GM19395 (cell line): ENCODE data around the gene ADAMTS2.

Source experiments
- ATAC-seq: cut with Tn5 transposase; IDR thresholded peaks from one replicate; pipeline ENCODE4 v1.9.1; 2021; ENCODE audit warnings: mild to moderate bottlenecking, moderate library complexity; ENCODE audit not compliant: unreplicated experiment

The ADAMTS2 gene

GRCh38 chr5:179345433-179346321 is at the start of gene ADAMTS2:
ADAMTS2 (minus strand) TSS chr5:179345461; CDS start chr5:179345328, 133 bp downstream.
- ATAC-seq: no peak

GRCh38 chr5:179393078-179393477 is 47.8 kb upstream of the ADAMTS2 start:
- ATAC-seq: no peak

DNA sequence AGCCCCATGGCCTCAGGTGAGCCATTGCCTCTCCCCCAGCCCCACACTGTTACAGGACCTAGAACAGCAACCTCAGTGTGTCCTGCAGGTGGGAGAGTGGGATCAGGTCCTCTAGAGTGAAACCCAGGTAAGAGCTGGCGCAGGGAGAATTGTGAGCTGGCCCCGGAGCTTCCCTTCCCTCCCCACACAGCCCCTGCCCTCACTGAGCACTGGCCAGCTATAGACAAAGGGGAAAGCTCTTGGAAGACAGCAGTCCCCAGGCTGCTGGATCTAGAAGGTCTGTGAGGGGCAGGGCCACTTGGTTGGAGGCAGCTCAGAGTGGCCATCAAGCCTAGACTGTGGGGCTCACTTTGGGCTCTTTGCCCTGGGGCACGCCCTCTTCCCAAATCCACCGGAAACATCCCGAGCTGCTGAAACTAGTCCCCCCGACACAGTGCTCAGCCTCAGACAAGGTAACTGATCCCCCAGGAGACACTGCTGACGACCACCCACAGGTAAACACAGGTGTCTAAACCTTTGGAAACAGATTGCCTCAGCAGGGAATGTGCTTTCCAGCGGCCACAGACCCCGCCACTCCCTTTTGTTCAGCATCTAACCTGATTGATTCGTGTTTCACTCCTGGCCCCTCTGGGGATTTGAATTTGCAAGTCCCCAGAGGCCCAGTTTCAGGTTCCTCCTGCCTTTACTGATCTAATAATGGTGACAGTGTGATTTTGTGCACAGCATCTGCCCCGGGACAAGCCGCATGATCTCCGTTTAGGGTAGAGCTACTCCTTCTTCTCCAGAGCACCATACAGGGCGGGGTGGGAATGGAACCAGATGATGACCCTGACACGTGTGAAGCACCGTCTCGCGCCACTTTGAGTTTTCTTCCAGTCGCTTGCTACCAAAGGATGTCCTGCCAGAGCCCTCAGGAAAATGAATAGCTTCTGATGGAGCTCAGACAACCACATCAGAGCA is 42.2 kb upstream of the ADAMTS2 start:
- no peak for ATAC-seq

DNA sequence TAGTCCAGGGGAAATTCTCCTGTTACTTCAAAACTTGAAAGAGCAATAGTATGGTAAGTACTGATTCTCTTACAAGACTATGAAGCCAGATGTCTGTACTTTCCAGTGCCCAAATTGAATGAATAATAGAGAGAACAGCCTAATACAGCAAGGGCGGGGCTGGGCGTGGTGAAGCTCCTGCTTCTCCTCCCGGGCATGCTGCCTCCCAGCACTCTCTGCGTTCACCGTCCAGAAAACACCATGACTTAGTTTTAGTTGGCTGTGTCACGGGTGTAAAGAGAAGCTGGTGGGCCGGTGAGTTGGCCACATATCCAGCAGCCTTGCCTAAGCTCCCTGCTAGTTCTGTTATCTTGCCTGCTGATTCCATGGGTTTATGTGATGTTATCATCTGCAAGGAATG is 40.7 kb upstream of the ADAMTS2 start:
- no peak for ATAC-seq

- ATAC-seq: no peak
Measured at GRCh38 chr5:179382486-179382885, 37.2 kb upstream of the ADAMTS2 start.

- ATAC-seq: no peak
Measured at GRCh38 chr5:179381691-179382090, 36.4 kb upstream of the ADAMTS2 start.

DNA sequence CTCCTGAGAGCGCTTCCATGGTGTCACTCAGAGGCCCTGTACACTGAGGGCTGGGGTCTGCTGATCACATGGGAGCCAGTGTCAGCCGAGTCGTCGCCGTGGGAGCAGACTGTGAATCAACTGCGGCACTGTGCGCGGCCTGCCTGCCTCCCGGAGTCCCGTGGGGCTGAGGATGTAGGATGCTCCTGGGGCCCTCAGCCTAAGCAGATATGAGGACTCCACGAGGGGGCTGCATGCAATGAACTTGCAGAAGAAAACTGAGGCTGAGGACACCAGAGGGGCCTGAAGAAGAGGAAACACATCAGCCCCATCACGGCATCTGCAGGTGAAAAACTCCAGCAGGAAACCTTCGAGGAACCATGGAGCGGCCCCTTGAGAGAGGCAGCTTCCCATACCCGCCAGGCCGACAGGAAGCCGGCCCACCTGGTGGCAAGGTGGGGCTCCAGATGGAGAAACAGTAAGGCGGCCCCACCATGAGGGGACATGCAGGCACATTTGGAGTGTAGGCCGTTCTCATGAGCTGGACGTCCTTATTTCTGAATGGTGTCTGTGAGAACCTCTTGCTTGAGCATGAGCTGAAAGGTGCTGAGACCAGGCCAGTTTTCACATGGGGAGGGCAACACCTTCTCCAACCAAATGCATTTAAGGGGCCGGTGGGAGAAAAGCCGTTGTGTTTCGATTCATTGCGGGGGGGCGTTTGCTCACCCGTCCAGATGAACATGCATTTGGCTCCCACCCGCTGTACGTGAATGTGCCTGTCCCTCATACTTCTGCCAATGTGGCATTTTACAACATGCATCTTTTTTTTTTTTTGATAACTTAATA is 35.2 kb upstream of the ADAMTS2 start:
- no peak for ATAC-seq

- no peak for ATAC-seq
Measured at GRCh38 chr5:179379321-179379890, 34.1 kb upstream of the ADAMTS2 start.

- no peak for ATAC-seq
Measured at GRCh38 chr5:179378441-179379271, 33.4 kb upstream of the ADAMTS2 start.

GRCh38 chr5:179378116-179378440 is 32.8 kb upstream of the ADAMTS2 start:
- ATAC-seq: no peak

- ATAC-seq: no peak
Measured at GRCh38 chr5:179377421-179378115, 32.3 kb upstream of the ADAMTS2 start.

GRCh38 chr5:179376701-179377420 is 31.6 kb upstream of the ADAMTS2 start:
- ATAC-seq: no peak

- ATAC-seq: no peak
Measured at GRCh38 chr5:179375831-179376365, 30.6 kb upstream of the ADAMTS2 start.

GRCh38 chr5:179375236-179375685 is 30.0 kb upstream of the ADAMTS2 start:
- no peak for ATAC-seq

GRCh38 chr5:179374506-179375235 is 29.4 kb upstream of the ADAMTS2 start:
- ATAC-seq: no peak

- no peak for ATAC-seq
Measured at GRCh38 chr5:179373961-179374505, 28.8 kb upstream of the ADAMTS2 start.
